A549 (cell line): ENCODE results near the gene PCDHB13. TPM values are rescaled to one million over a fixed set of nuclear protein-coding genes. Genes with fewer than 3 reads are reported as not detected.

Experiments
- ATAC-seq, 2 experiments: fragments of 200-7000 bp in 1 of 2; fragments of >200 bp in 1 of 2; cut with Nextera tagmentation in 1 of 2; cut with Tn5 transposase in 1 of 2; 3 replicates each; pipeline versions ENCODE4 v1.8.0 to v1.9.1; 2018 to 2020; ENCODE audit warnings: mild to moderate bottlenecking in 1 of 2, moderate library complexity in 1 of 2
- CTCF ChIA-PET: fragments of 300-600 bp; sonication (Branson Sonifier 250); formaldehyde crosslinking; extraction: SDS; loops from one replicate; lab custom pipeline; 2021; ENCODE audit warnings: antibody characterized with exemption, inconsistent platforms; lab: Yijun Ruan, JAX
- POLR2A ChIA-PET: fragments of 350-600 bp; formaldehyde crosslinking; extraction: SDS; loops from one replicate; lab custom pipeline; 2021; ENCODE audit warnings: antibody characterized with exemption, inconsistent platforms; lab: Yijun Ruan, JAX
- DNase-seq, 2 experiments: peaks; one replicate each; pipeline versions ENCODE4 v3.0.0 to v3.0.0-alpha.2; 2011 to 2016; ENCODE audit warnings: low read depth in 1 of 2, low spot score in 1 of 2
- FAIRE-seq: peaks from 2 replicates; lab custom pipeline; 2011; peaks lifted over from hg19 to GRCh38; lab: Jason Lieb, UNC
- H3K27ac ChIP-seq, 2 experiments: fragments of >200 bp; sonication (Bioruptor Twin); formaldehyde crosslinking; 3 replicates each; pipeline ENCODE4 v1.5.1; 2016 to 2017
- H3K4me1 ChIP-seq: fragments of >200 bp; sonication (Bioruptor Twin); formaldehyde crosslinking; 3 replicates; pipeline ENCODE4 v1.6.1; 2016
- H3K4me2 ChIP-seq: fragments of >200 bp; sonication (Bioruptor Twin); formaldehyde crosslinking; 3 replicates; pipeline ENCODE4 v1.6.1; 2016
- H3K4me3 ChIP-seq: fragments of >200 bp; sonication (Bioruptor Twin); formaldehyde crosslinking; 3 replicates; pipeline ENCODE4 v1.5.1; 2016
- H3K9me3 ChIP-seq: fragments of >200 bp; sonication (Bioruptor Twin); formaldehyde crosslinking; 3 replicates; pipeline ENCODE4 v1.6.1; 2016
- CBX2 ChIP-seq: fragments of 200-600 bp; sonication (generic); IDR thresholded peaks from 2 replicates; pipeline ENCODE4 v1.6.1; 2016; ENCODE audit warnings: low read depth, mild to moderate bottlenecking, borderline replicate concordance
- CHD2 ChIP-seq: fragments of 150-350 bp; IDR thresholded peaks from 2 replicates; pipeline ENCODE4 v1.6.1; 2014; ENCODE audit warnings: low read length; ENCODE audit not compliant: partially characterized antibody
- EP300 ChIP-seq, 2 experiments: fragments of >200 bp; sonication (Bioruptor Twin); formaldehyde crosslinking; IDR thresholded peaks; 2 replicates in 1 of 2; 3 replicates in 1 of 2; pipeline ENCODE4 v1.6.1; 2016 to 2017
- ESRRA ChIP-seq: fragments of 150-350 bp; IDR thresholded peaks from 2 replicates; pipeline ENCODE4 v1.6.1; 2014; ENCODE audit warnings: mild to moderate bottlenecking, low read length, borderline replicate concordance
- FOSL2 ChIP-seq, 2 experiments: fragments of 450-650 bp in 1 of 2; fragments of >200 bp in 1 of 2; sonication (Bioruptor Twin) in 1 of 2; formaldehyde crosslinking; IDR thresholded peaks; 2 replicates each; pipeline versions ENCODE4 v1.5.0 to v1.6.1; 2016 to 2020; ENCODE audit warnings: mild to moderate bottlenecking in 1 of 2, moderate library complexity in 1 of 2
- GATA3 ChIP-seq: IDR thresholded peaks from 2 replicates; pipeline ENCODE4 v1.6.1; 2012; ENCODE audit warnings: borderline replicate concordance
- HOXA7 ChIP-seq: fragments of 250-450 bp; sonication (Bioruptor Pico); IDR thresholded peaks from 2 replicates; pipeline ENCODE4 v1.5.0; 2020; ENCODE audit warnings: mild to moderate bottlenecking, moderate library complexity
- HOXB13 ChIP-seq: fragments of 250-450 bp; sonication (Bioruptor Pico); IDR thresholded peaks from 2 replicates; pipeline ENCODE4 v1.5.0; 2020; ENCODE audit warnings: low read depth, mild to moderate bottlenecking, moderate library complexity
- JUNB ChIP-seq: fragments of >200 bp; sonication (Bioruptor Twin); formaldehyde crosslinking; IDR thresholded peaks from 2 replicates; pipeline ENCODE4 v1.6.1; 2016
- KDM5A ChIP-seq: fragments of 200-600 bp; sonication (generic); IDR thresholded peaks from 2 replicates; pipeline ENCODE4 v1.6.1; 2016; ENCODE audit warnings: antibody characterized with exemption, mild to moderate bottlenecking
- MAFK ChIP-seq: fragments of 450-650 bp; IDR thresholded peaks from 2 replicates; pipeline ENCODE4 v1.6.1; 2014; ENCODE audit not compliant: partially characterized antibody
- MYC ChIP-seq: IDR thresholded peaks from 2 replicates; pipeline ENCODE4 v1.6.1; 2012; ENCODE audit warnings: mild to moderate bottlenecking, inconsistent platforms, low read length, improper control_type of control experiment, borderline replicate concordance
- NFE2L2 ChIP-seq: fragments of 150-350 bp; conservative IDR thresholded peaks from 2 replicates; pipeline ENCODE4 v1.6.1; 2014; ENCODE audit warnings: low read length
- RAD21 ChIP-seq, 2 experiments: fragments of >200 bp in 1 of 2; sonication (Bioruptor Twin) in 1 of 2; formaldehyde crosslinking in 1 of 2; IDR thresholded peaks in 1 of 2; conservative IDR thresholded peaks in 1 of 2; 2 replicates in 1 of 2; 3 replicates in 1 of 2; pipeline ENCODE4 v1.6.1; 2012 to 2018; ENCODE audit warnings: inconsistent platforms in 1 of 2
- RARB ChIP-seq: fragments of 250-450 bp; sonication (Bioruptor Pico); IDR thresholded peaks from 2 replicates; pipeline ENCODE4 v1.8.0; 2021; ENCODE audit warnings: mild to moderate bottlenecking, moderate library complexity
- RNF2 ChIP-seq: fragments of 200-600 bp; sonication (generic); IDR thresholded peaks from 2 replicates; pipeline ENCODE4 v1.6.1; 2016; ENCODE audit warnings: low read depth, mild to moderate bottlenecking, antibody characterized with exemption, moderate library complexity, borderline replicate concordance
- SMC3 ChIP-seq: fragments of >200 bp; sonication (Bioruptor Twin); formaldehyde crosslinking; IDR thresholded peaks from 3 replicates; pipeline ENCODE4 v1.6.1; 2018; ENCODE audit warnings: inconsistent platforms
- SREBF2 ChIP-seq: fragments of 450-650 bp; IDR thresholded peaks from 2 replicates; pipeline ENCODE4 v1.6.1; 2014; ENCODE audit warnings: mild to moderate bottlenecking, moderate library complexity
- TP53 ChIP-seq: fragments of 250-450 bp; sonication (Bioruptor Pico); IDR thresholded peaks from 2 replicates; pipeline ENCODE4 v1.5.0; 2021; ENCODE audit warnings: mild to moderate bottlenecking, moderate library complexity
- ZC3H11A ChIP-seq: fragments of 450-650 bp; IDR thresholded peaks from 2 replicates; pipeline ENCODE4 v1.6.1; 2014; ENCODE audit warnings: antibody characterized with exemption, mild to moderate bottlenecking
- ZNF302 ChIP-seq: fragments of 250-450 bp; sonication (Bioruptor Pico); IDR thresholded peaks from 2 replicates; pipeline ENCODE4 v1.9.0; 2021; ENCODE audit warnings: inconsistent platforms, mild to moderate bottlenecking, moderate library complexity
- polyA plus RNA-seq, 4 experiments: library from polyadenylated mRNA; depleted of rRNA in 3 of 4; stranded (reverse); fragments of >200 nt; fragmentation: RNase III in 1 of 4; extraction: RNeasy Plus Mini Kit Qiagen cat#74134 plus additional on column Dnase treatment in 1 of 4; gene quantifications; 2 replicates in 3 of 4; 3 replicates in 1 of 4; pipeline ENCODE4 v1.2.3, GENCODE V29; 2011 to 2017
- TF ChIP-seq, protein P1 (sequence below): fragments of >200 bp; sonication (Bioruptor Twin); formaldehyde crosslinking; IDR thresholded peaks from 2 replicates; pipeline ENCODE4 v1.6.1; 2016
- TF ChIP-seq, protein P2 (sequence below): fragments of 450-650 bp; IDR thresholded peaks from 2 replicates; pipeline ENCODE4 v1.6.1; 2014; ENCODE audit warnings: antibody characterized with exemption
- TF ChIP-seq, protein P3 (sequence below): fragments of 250-450 bp; sonication (Bioruptor Pico); IDR thresholded peaks from 2 replicates; pipeline ENCODE4 v1.5.0; 2021; ENCODE audit warnings: mild to moderate bottlenecking, moderate library complexity, borderline replicate concordance
- TF ChIP-seq, protein P4 (sequence below): IDR thresholded peaks from 2 replicates; pipeline ENCODE4 v1.6.1; 2012; ENCODE audit warnings: low read depth, borderline replicate concordance
- TF ChIP-seq, protein P5 (sequence below): fragments of 250-450 bp; sonication (Bioruptor Pico); IDR thresholded peaks from 2 replicates; pipeline ENCODE4 v1.5.0; 2020; ENCODE audit warnings: low read depth, mild to moderate bottlenecking, moderate library complexity
- TF ChIP-seq, protein P6 (sequence below): IDR thresholded peaks from 2 replicates; pipeline ENCODE4 v1.6.1; 2012

The PCDHB13 gene
- polyA plus RNA-seq, 2 of the 4 experiments (the other 2 are of a cell fraction): 0.05 to 0.28 TPM

DNA sequence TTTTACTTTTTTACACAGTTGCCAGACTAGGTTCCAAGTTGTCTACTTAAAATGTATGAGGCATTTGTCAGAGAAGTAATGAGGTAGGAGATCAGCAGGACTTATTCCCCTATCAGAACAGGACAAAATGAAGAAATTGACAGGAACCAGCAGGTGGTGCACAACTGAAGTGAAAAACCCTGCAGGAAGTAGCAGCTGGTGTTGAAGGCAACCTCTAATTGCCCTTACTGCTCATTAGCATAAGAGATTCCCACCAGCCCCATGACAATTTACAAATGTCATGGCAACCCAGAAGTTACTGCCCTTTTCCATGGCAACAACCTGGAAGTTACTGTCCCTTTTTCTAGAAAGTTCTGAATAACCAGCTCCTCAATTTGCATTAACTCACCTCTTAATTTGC is 36.9 kb downstream of the PCDHB13 start:
- FAIRE-seq (no peak), ATAC-seq (no peak), DNase-seq (no peak)
- ChIA-PET POLR2A (no interaction called here), CTCF (interaction anchor here (0.6 to 1.1 kb wide), 2 partner anchors 17 to 100 kb away, joined by 3 to 4 read pairs; partner anchors contain the start of gene PCDHB6)
- H3K9me3 ChIP-seq: peaks cover 57% of the 10 kb centered on the region
- no peak for TF ChIP-seq MYC
- TF ChIP-seq, protein P1, sequence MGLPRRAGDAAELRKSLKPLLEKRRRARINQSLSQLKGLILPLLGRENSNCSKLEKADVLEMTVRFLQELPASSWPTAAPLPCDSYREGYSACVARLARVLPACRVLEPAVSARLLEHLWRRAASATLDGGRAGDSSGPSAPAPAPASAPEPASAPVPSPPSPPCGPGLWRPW: no peak
- no peak for TF ChIP-seq NFE2L2
- no peak for TF ChIP-seq ZNF302 (CRISPR knock-in tag)
- no peak for TF ChIP-seq JUNB
- TF ChIP-seq, protein P2, sequence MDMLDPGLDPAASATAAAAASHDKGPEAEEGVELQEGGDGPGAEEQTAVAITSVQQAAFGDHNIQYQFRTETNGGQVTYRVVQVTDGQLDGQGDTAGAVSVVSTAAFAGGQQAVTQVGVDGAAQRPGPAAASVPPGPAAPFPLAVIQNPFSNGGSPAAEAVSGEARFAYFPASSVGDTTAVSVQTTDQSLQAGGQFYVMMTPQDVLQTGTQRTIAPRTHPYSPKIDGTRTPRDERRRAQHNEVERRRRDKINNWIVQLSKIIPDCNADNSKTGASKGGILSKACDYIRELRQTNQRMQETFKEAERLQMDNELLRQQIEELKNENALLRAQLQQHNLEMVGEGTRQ: no peak
- no peak for TF ChIP-seq HOXB13 (CRISPR knock-in tag)
- H3K4me3 ChIP-seq: no peak overlapping the region
- no peak overlapping the region for H3K27ac ChIP-seq
- H3K4me2 ChIP-seq: no peak overlapping the region
- H3K4me1 ChIP-seq: no peaks in the 10 kb centered on the region

DNA sequence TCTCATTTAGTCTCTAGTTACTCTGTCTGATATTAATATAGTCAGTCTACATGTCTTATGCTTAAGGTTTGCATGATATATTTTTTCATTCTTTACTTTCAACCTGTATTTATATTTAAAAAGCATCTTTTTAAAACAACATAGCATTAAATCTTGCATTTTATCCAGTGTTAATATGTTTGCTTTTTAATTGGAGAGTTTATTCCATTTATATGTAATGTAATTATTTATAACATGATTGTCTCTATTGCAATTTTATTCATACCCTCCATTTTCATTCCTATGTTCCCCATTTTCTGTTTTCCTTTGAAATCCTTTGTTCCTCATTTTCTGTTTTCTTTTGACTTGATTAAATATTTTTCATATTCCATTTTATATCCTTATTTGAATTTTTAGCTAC is 44.7 kb downstream of the PCDHB13 start:
- Histone ChIP-seq H3K4me1 (no peaks in the 10 kb centered on the region), H3K4me3 (no peak overlapping the region), H3K4me2 (no peak overlapping the region)
- no peak for DNase-seq
- CTCF ChIA-PET: no interaction called here
- no peak for FAIRE-seq
- TF ChIP-seq CBX2: no peak
- TF ChIP-seq GATA3: no peak
- no peak for TF ChIP-seq MYC
- TF ChIP-seq SMC3: no peak
- no peak for TF ChIP-seq RNF2
- TF ChIP-seq, protein P3, sequence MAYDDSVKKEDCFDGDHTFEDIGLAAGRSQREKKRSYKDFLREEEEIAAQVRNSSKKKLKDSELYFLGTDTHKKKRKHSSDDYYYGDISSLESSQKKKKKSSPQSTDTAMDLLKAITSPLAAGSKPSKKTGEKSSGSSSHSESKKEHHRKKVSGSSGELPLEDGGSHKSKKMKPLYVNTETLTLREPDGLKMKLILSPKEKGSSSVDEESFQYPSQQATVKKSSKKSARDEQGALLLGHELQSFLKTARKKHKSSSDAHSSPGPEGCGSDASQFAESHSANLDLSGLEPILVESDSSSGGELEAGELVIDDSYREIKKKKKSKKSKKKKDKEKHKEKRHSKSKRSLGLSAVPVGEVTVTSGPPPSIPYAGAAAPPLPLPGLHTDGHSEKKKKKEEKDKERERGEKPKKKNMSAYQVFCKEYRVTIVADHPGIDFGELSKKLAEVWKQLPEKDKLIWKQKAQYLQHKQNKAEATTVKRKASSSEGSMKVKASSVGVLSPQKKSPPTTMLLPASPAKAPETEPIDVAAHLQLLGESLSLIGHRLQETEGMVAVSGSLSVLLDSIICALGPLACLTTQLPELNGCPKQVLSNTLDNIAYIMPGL (CRISPR knock-in tag): no peak
- no peak for TF ChIP-seq EP300 (IDR thresholded peaks at IDR 0.05)
- TF ChIP-seq, protein P4, sequence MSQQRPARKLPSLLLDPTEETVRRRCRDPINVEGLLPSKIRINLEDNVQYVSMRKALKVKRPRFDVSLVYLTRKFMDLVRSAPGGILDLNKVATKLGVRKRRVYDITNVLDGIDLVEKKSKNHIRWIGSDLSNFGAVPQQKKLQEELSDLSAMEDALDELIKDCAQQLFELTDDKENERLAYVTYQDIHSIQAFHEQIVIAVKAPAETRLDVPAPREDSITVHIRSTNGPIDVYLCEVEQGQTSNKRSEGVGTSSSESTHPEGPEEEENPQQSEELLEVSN: no peak
- TF ChIP-seq ZC3H11A: no peak
- no peak for TF ChIP-seq SREBF2
- TF ChIP-seq, all 56 proteins: peak for 0
- Histone ChIP-seq H3K27ac (no peak overlapping the region), H3K9me3 (peaks cover 89% of the 10 kb centered on the region)
- POLR2A ChIA-PET: no interaction called here
- ATAC-seq: no peak

DNA sequence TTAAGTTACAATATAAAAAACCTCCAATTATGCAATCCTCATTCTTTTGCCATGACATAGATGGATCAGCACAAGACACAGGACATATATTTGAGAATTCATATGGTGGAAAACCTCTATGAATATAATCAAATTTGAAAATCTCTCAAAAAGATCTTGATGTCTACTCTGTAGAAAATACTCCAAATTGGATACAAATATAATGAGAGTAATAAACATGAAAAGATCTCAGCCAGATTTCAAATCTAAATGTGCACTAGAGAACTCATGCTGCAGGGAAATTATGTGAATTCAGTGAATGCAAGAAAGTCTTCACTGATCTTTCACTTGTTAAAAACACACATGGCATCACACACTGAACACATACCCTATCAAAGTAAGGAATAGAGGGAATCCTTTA is 45.2 kb downstream of the PCDHB13 start:
- FAIRE-seq (no peak), DNase-seq (no peak), ATAC-seq (no peak)
- H3K27ac ChIP-seq: no peak overlapping the region
- ChIA-PET POLR2A (no interaction called here), CTCF (no interaction called here)
- H3K4me2 ChIP-seq: no peak overlapping the region
- peaks cover 88% of the 10 kb centered on the region for H3K9me3 ChIP-seq
- H3K4me1 ChIP-seq: no peaks in the 10 kb centered on the region
- H3K4me3 ChIP-seq: no peak overlapping the region
- TF ChIP-seq, protein P5, sequence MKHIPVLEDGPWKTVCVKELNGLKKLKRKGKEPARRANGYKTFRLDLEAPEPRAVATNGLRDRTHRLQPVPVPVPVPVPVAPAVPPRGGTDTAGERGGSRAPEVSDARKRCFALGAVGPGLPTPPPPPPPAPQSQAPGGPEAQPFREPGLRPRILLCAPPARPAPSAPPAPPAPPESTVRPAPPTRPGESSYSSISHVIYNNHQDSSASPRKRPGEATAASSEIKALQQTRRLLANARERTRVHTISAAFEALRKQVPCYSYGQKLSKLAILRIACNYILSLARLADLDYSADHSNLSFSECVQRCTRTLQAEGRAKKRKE (CRISPR knock-in tag): no peak
- no peak for TF ChIP-seq TP53 (CRISPR knock-in tag)
- no peak for TF ChIP-seq CHD2
- TF ChIP-seq RAD21 (conservative IDR thresholded peaks at IDR 0.05 in 1 of 2, IDR thresholded peaks at IDR 0.05 in 1 of 2): no peak
- no peak for TF ChIP-seq HOXA7 (CRISPR knock-in tag)
- TF ChIP-seq, protein P1: no peak
- TF ChIP-seq ESRRA: no peak
- TF ChIP-seq MAFK: no peak
- TF ChIP-seq ZC3H11A: no peak
- TF ChIP-seq SMC3: no peak
- TF ChIP-seq EP300 (IDR thresholded peaks at IDR 0.05): no peak
- TF ChIP-seq RARB (CRISPR knock-in tag): no peak
- TF ChIP-seq, protein P3 (CRISPR knock-in tag): no peak
- TF ChIP-seq, protein P6, sequence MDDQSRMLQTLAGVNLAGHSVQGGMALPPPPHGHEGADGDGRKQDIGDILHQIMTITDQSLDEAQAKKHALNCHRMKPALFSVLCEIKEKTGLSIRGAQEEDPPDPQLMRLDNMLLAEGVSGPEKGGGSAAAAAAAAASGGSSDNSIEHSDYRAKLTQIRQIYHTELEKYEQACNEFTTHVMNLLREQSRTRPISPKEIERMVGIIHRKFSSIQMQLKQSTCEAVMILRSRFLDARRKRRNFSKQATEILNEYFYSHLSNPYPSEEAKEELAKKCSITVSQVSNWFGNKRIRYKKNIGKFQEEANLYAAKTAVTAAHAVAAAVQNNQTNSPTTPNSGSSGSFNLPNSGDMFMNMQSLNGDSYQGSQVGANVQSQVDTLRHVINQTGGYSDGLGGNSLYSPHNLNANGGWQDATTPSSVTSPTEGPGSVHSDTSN: no peak
- no peak for TF ChIP-seq FOSL2 (IDR thresholded peaks at IDR 0.05)
- no peak for TF ChIP-seq FOSL2 (CRISPR knock-in tag; IDR thresholded peaks at IDR 0.05)
- no peak for TF ChIP-seq KDM5A
